B cell (primary cell): ENCODE results near the gene MAP7D1. TPM values are rescaled to one million over a fixed set of nuclear protein-coding genes. Genes with fewer than 3 reads are reported as not detected.

Experiments
- ATAC-seq: fragments of 200-7000 bp; cut with Tn5 transposase; one replicate; pipeline ENCODE4 v1.10.0; 2021; ENCODE audit warnings: low read depth, mild to moderate bottlenecking, moderate number of reproducible peaks, moderate library complexity
- CTCF ChIA-PET: fragments of 350-600 bp; sonication (Branson Sonifier 250); formaldehyde crosslinking; loops from one replicate; lab custom pipeline; 2021; ENCODE audit warnings: antibody characterized with exemption, inconsistent platforms; lab: Charles Lee
- POLR2A ChIA-PET: fragments of 350-600 bp; sonication (Branson Sonifier 250); formaldehyde crosslinking; loops from one replicate; lab custom pipeline; 2021; ENCODE audit warnings: antibody characterized with exemption; lab: Charles Lee
- DNase-seq: peaks from one replicate; pipeline ENCODE4 v3.0.0; 2013
- H2AFZ ChIP-seq: 2 replicates; pipeline ENCODE4 v1.6.1; 2012; ENCODE audit warnings: mild to moderate bottlenecking, low read depth, low read length; ENCODE audit not compliant: insufficient read depth, poor library complexity, severe bottlenecking
- H3K27ac ChIP-seq, 2 donors: 1 replicate in 1 of 2; 2 replicates in 1 of 2; pipeline ENCODE4 v1.5.1; 2012 to 2013; ENCODE audit warnings: low read length in 2 of 2, mild to moderate bottlenecking in 2 of 2, moderate library complexity in 1 of 2
- H3K27me3 ChIP-seq, 4 experiments: fragments of 200-600 bp in 1 of 4; sonication (generic) in 1 of 4; replicated peaks in 1 of 4; 1 replicate in 2 of 4; 2 replicates in 2 of 4; pipeline versions ENCODE4 v1.6.1 to v1.7.0; 2013 to 2016; ENCODE audit warnings: low read length in 3 of 4, mild to moderate bottlenecking in 2 of 4, mixed read lengths in 1 of 4, moderate library complexity in 1 of 4; ENCODE audit not compliant: insufficient read depth in 4 of 4, control insufficient read depth in 3 of 4; ENCODE audit errors: control extremely low read depth in 1 of 4
- H3K36me3 ChIP-seq, 2 experiments: replicated peaks in 1 of 2; 1 replicate in 1 of 2; 2 replicates in 1 of 2; pipeline versions ENCODE4 v1.6.1 to v1.7.1; 2013; ENCODE audit warnings: low read length in 1 of 2; ENCODE audit not compliant: insufficient read depth in 2 of 2, control insufficient read depth in 1 of 2; ENCODE audit errors: control extremely low read depth in 1 of 2, extremely low read depth in 1 of 2
- H3K4me1 ChIP-seq, 2 donors: fragments of 200-600 bp in 1 of 2; sonication (generic) in 1 of 2; 1 replicate in 1 of 2; 2 replicates in 1 of 2; pipeline versions ENCODE4 v1.5.1 to v1.6.1; 2013 to 2017; ENCODE audit warnings: low read length in 2 of 2; ENCODE audit not compliant: control insufficient read depth in 2 of 2, insufficient read depth in 2 of 2
- H3K4me2 ChIP-seq: replicated peaks from 2 replicates; pipeline ENCODE3; 2012; ENCODE audit warnings: mild to moderate bottlenecking, low read depth, low read length; ENCODE audit not compliant: poor library complexity, severe bottlenecking
- H3K4me3 ChIP-seq, 5 experiments: fragments of 200-600 bp in 1 of 5; sonication (generic) in 1 of 5; 1 replicate in 3 of 5; 2 replicates in 2 of 5; pipeline versions ENCODE4 v1.5.1 to v1.7.0; 2011 to 2016; ENCODE audit warnings: low read length in 4 of 5, mild to moderate bottlenecking in 4 of 5, low read depth in 2 of 5, control low read depth in 1 of 5, moderate library complexity in 1 of 5; ENCODE audit not compliant: insufficient read depth in 1 of 5; ENCODE audit errors: control extremely low read depth in 1 of 5, extremely low read depth in 1 of 5
- H3K79me2 ChIP-seq: fragments of 200-600 bp; sonication (generic); one replicate; pipeline ENCODE4 v1.6.0; 2016; ENCODE audit warnings: low read length; ENCODE audit not compliant: control insufficient read depth, insufficient read depth
- H3K9ac ChIP-seq: fragments of 200-600 bp; sonication (generic); 2 replicates; pipeline ENCODE4 v1.6.1; 2017; ENCODE audit warnings: mild to moderate bottlenecking, low read length, moderate library complexity
- H3K9me3 ChIP-seq, 3 donors: one replicate each; pipeline versions ENCODE4 v1.6.1 to v1.7.1; 2013; ENCODE audit warnings: low read length in 2 of 3; ENCODE audit not compliant: control insufficient read depth in 2 of 3, insufficient read depth in 1 of 3; ENCODE audit errors: control extremely low read depth in 1 of 3
- H4K20me1 ChIP-seq: 2 replicates; pipeline ENCODE4 v1.6.0; 2012; ENCODE audit warnings: mild to moderate bottlenecking, low read length; ENCODE audit not compliant: insufficient read depth, control insufficient read depth, poor library complexity, severe bottlenecking
- H3K27ac Mint-ChIP-seq: one replicate; pipeline ENCODE4 v1.8.0; 2021; ENCODE audit warnings: mixed read lengths
- H3K27me3 Mint-ChIP-seq: one replicate; pipeline ENCODE4 v1.8.0; 2021; ENCODE audit warnings: mixed read lengths
- H3K4me1 Mint-ChIP-seq: one replicate; pipeline ENCODE4 v1.8.0; 2021; ENCODE audit warnings: mixed read lengths
- H3K4me3 Mint-ChIP-seq: one replicate; pipeline ENCODE4 v1.8.0; 2021; ENCODE audit warnings: mixed read lengths
- H3K9me3 Mint-ChIP-seq: one replicate; pipeline ENCODE4 v1.8.0; 2022; ENCODE audit warnings: mixed read lengths; ENCODE audit not compliant: insufficient read depth
- EZH2 ChIP-seq: IDR thresholded peaks from 2 replicates; pipeline ENCODE4 v1.6.1; 2012; ENCODE audit warnings: borderline replicate concordance, low read depth, mild to moderate bottlenecking, moderate library complexity, low read length; ENCODE audit not compliant: insufficient read depth, poor library complexity, severe bottlenecking
- WGBS: methylation state at CpG from one replicate; pipeline ENCODE4 v1.1.5; 2013; ENCODE audit warnings: missing lambda C conversion rate; ENCODE audit not compliant: insufficient coverage; 5-methylcytosine and 5-hydroxymethylcytosine counted together
- intact Hi-C: fragments of 100-400 bp; cut with micrococcal nuclease; formaldehyde crosslinking; loops from one replicate; pipeline ENCODE4 v1.10.0; 2022
- polyA plus RNA-seq: library from polyadenylated mRNA; depleted of rRNA; stranded (reverse); fragments of >200 nt; gene quantifications from 2 replicates; pipeline ENCODE4 v1.2.3, GENCODE V29; 2012
- total RNA-seq, 2 donors: library from RNA; stranded (reverse); fragments of 120-200 nt in 1 of 2; gene quantifications; 1 replicate in 1 of 2; 2 replicates in 1 of 2; pipeline versions ENCODE4 v1.2.3 to v1.2.4, GENCODE V29; 2013 to 2022
- TF ChIP-seq, protein P1 (sequence below): fragments of 200-600 bp; IDR thresholded peaks from one replicate; pipeline ENCODE4 v1.8.0; 2022; ENCODE audit warnings: antibody characterized with exemption, mild to moderate bottlenecking

The MAP7D1 gene
- total and polyA plus RNA-seq, 2 donors (not counting 1 experiment from before 2014, with no cell fraction given) = 44.2 to 65.2 TPM

DNA sequence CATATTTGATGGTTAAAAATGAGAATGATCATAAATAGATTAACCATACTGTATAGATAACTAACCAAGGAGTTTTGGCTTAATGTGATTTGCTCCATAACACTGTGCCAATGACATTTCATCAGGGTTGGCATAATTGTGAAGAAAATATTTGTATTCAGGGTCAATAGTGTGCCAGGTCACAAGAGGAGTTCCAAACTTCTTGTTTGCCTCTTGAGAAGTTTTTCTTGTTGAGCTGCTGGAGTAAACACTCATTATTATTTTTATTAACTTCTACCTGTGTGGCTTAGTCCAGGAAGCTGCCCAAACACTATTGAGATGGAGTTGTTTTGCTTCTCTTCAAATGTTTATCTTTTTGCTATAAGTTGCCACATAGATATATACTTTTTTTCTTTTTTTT is 7.5 kb downstream of the MAP7D1 start:
- POLR2A ChIA-PET = interaction anchor here (0.7 to 4.6 kb wide), 2 partner anchors 14 to 28 kb away, joined by 3 to 18 read pairs; partner anchors contain the start of gene TRAPPC3

GRCh38 chr1:36164361-36164760 is 8.4 kb downstream of the MAP7D1 start:
- intact Hi-C loops = no loop called here
- Histone ChIP-seq H3K36me3 (peaks cover 0 to 7% of the 10 kb centered on the region in 2 experiments), H3K9ac (no peak overlapping the region), H3K4me2 (no peak overlapping the region), H3K27me3 (no peaks in the 10 kb centered on the region), H3K27ac (no peak overlapping the region), H4K20me1 (peaks cover 24% of the 10 kb centered on the region), H3K4me1 (peaks cover 36 to 46% of the 10 kb centered on the region in 2 donors), H2AFZ (no peak overlapping the region), H3K4me3 (no peak overlapping the region), H3K79me2 (peaks cover 94% of the 10 kb centered on the region), H3K9me3 (no peaks in the 10 kb centered on the region)
- ChIA-PET POLR2A (no interaction called here), CTCF (interaction anchor here (1.3 to 7.2 kb wide), 3 partner anchors 14 to 121 kb away, joined by 5 to 63 read pairs (median 51); partner anchors contain the start of gene TRAPPC3)
- peaks cover 57% of the 10 kb centered on the region for H3K4me1 Mint-ChIP-seq
- H3K4me3 Mint-ChIP-seq = no peak overlapping the region
- 50% methylated on average over 2 of the region's 2 CpGs for WGBS
- DNase-seq (no peak), ATAC-seq (no peak)
- TF ChIP-seq EZH2 = no peak
- TF ChIP-seq, protein P1, sequence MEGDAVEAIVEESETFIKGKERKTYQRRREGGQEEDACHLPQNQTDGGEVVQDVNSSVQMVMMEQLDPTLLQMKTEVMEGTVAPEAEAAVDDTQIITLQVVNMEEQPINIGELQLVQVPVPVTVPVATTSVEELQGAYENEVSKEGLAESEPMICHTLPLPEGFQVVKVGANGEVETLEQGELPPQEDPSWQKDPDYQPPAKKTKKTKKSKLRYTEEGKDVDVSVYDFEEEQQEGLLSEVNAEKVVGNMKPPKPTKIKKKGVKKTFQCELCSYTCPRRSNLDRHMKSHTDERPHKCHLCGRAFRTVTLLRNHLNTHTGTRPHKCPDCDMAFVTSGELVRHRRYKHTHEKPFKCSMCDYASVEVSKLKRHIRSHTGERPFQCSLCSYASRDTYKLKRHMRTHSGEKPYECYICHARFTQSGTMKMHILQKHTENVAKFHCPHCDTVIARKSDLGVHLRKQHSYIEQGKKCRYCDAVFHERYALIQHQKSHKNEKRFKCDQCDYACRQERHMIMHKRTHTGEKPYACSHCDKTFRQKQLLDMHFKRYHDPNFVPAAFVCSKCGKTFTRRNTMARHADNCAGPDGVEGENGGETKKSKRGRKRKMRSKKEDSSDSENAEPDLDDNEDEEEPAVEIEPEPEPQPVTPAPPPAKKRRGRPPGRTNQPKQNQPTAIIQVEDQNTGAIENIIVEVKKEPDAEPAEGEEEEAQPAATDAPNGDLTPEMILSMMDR = no peak
- no peaks in the 10 kb centered on the region for H3K9me3 Mint-ChIP-seq
- H3K27me3 Mint-ChIP-seq = no peaks in the 10 kb centered on the region
- H3K27ac Mint-ChIP-seq = no peak overlapping the region

More for the DNA sequence above, 7.5 kb downstream of the MAP7D1 start:
- Histone ChIP-seq H4K20me1 (peaks cover 19% of the 10 kb centered on the region), H3K4me1 (peaks cover 40 to 52% of the 10 kb centered on the region in 2 donors), H3K27ac (peak overlapping the region in 1 of 2 donors; percentile 88), H3K79me2 (peaks cover 100% of the 10 kb centered on the region), H3K4me3 (no peak overlapping the region), H2AFZ (no peak overlapping the region), H3K9me3 (no peaks in the 10 kb centered on the region), H3K9ac (no peak overlapping the region), H3K4me2 (no peak overlapping the region), H3K36me3 (peaks cover 0 to 7% of the 10 kb centered on the region in 2 experiments), H3K27me3 (no peaks in the 10 kb centered on the region)
- peak overlapping the region; percentile 94 for H3K27ac Mint-ChIP-seq
- CTCF ChIA-PET = interaction anchor here (0.6 to 7.2 kb wide), 7 partner anchors 10 to 259 kb away, joined by 3 to 63 read pairs (median 3); partner anchors contain the start of gene TRAPPC3
- no peak overlapping the region for H3K4me3 Mint-ChIP-seq
- peaks cover 63% of the 10 kb centered on the region for H3K4me1 Mint-ChIP-seq
- ATAC-seq (no peak), DNase-seq (no peak)
- no peaks in the 10 kb centered on the region for H3K27me3 Mint-ChIP-seq
- TF ChIP-seq, protein P1 = no peak
- TF ChIP-seq EZH2 = no peak
- intact Hi-C loops = no loop called here
- no peaks in the 10 kb centered on the region for H3K9me3 Mint-ChIP-seq
